ENCODE results near the gene ABHD16A.

Gene ABHD16A

GRCh38 chr6:31737315-31737990, 34.3 kb upstream of the ABHD16A start:
- peak; percentile 55 for DNase-seq
- Mint-ChIP-seq H3K9me3 (no peaks in the 10 kb centered on the region), H3K36me3 (peaks cover 45% of the 10 kb centered on the region), H3K4me1 (peaks cover 69% of the 10 kb centered on the region), H3K4me3 (peak overlapping the region; percentile 100), H3K27ac (peak overlapping the region; percentile 93), H3K27me3 (peaks cover 5% of the 10 kb centered on the region)
- CTCF ChIA-PET = interaction anchor here (0.8 to 3.7 kb wide), 11 partner anchors 8 to 94 kb away, joined by 3 to 23 read pairs (median 4); partner anchors contain the start of genes DDAH2, GPANK1, LY6G5C and VARS1

- peaks cover 5% of the 10 kb centered on the region for H3K27me3 Mint-ChIP-seq
- peak overlapping the region; percentile 93 for H3K27ac Mint-ChIP-seq
- DNase-seq = no peak
- H3K9me3 Mint-ChIP-seq = no peaks in the 10 kb centered on the region
- CTCF ChIA-PET = interaction anchor here (0.8 to 3.7 kb wide), 8 partner anchors 7 to 95 kb away, joined by 3 to 23 read pairs (median 4); partner anchors contain the start of gene DDAH2
- H3K4me1 Mint-ChIP-seq = peaks cover 72% of the 10 kb centered on the region
- peaks cover 46% of the 10 kb centered on the region for H3K36me3 Mint-ChIP-seq
- H3K4me3 Mint-ChIP-seq = peak overlapping the region; percentile 100
These were observed 33.7 kb upstream of the ABHD16A start for GRCh38 chr6:31736768-31737314.

GRCh38 chr6:31736021-31736767, 33.1 kb upstream of the ABHD16A start, which contains the start of gene CLIC1:
Gene CLIC1, minus strand, starts transcription at chr6:31736530. Its CDS starts 230 bp downstream, at chr6:31736300.
- peak; percentile 88 for DNase-seq
- H3K36me3 Mint-ChIP-seq = peaks cover 48% of the 10 kb centered on the region
- CTCF ChIA-PET = interaction anchor here (0.6 to 3.7 kb wide), 6 partner anchors 8 to 78 kb away, joined by 3 to 23 read pairs (median 4); no protein-coding TSS in a partner anchor

GRCh38 chr6:31734821-31735406, 31.8 kb upstream of the ABHD16A start:
- peaks cover 52% of the 10 kb centered on the region for H3K36me3 Mint-ChIP-seq

More at GRCh38 chr6:31736021-31736767, 33.1 kb upstream of the ABHD16A start, which contains the start of gene CLIC1:
- H3K4me3 Mint-ChIP-seq = peak within 1 kb of the TSS; percentile 100
- peaks cover 5% of the 10 kb centered on the region for H3K27me3 Mint-ChIP-seq
- H3K27ac Mint-ChIP-seq = peak within 1 kb of the TSS; percentile 93
- peaks cover 69% of the 10 kb centered on the region for H3K4me1 Mint-ChIP-seq
- no peaks in the 10 kb centered on the region for H3K9me3 Mint-ChIP-seq

GRCh38 chr6:31734247-31734820, 31.2 kb upstream of the ABHD16A start:
- Mint-ChIP-seq H3K4me1 (peaks cover 69% of the 10 kb centered on the region), H3K27me3 (no peaks in the 10 kb centered on the region), H3K9me3 (no peaks in the 10 kb centered on the region), H3K4me3 (peak overlapping the region; percentile 100), H3K27ac (peak overlapping the region; percentile 93), H3K36me3 (peaks cover 52% of the 10 kb centered on the region)
- DNase-seq = no peak
- CTCF ChIA-PET = interaction anchor here (0.6 to 1.3 kb wide), 2 partner anchors 28 to 35 kb away, joined by 4 to 5 read pairs; no protein-coding TSS in a partner anchor

More at GRCh38 chr6:31734821-31735406, 31.8 kb upstream of the ABHD16A start:
- H3K4me1 Mint-ChIP-seq = peaks cover 72% of the 10 kb centered on the region
- CTCF ChIA-PET = interaction anchor here (0.6 to 1.3 kb wide), 2 partner anchors 9 to 35 kb away, joined by 3 to 5 read pairs; no protein-coding TSS in a partner anchor
- DNase-seq = peak; percentile 74
- H3K4me3 Mint-ChIP-seq = peak overlapping the region; percentile 100
- H3K9me3 Mint-ChIP-seq = no peaks in the 10 kb centered on the region
- peaks cover 4% of the 10 kb centered on the region for H3K27me3 Mint-ChIP-seq
- peak overlapping the region; percentile 93 for H3K27ac Mint-ChIP-seq

- Mint-ChIP-seq H3K4me1 (peaks cover 69% of the 10 kb centered on the region), H3K27ac (peak overlapping the region; percentile 93), H3K36me3 (peaks cover 54% of the 10 kb centered on the region), H3K4me3 (peak overlapping the region; percentile 100), H3K27me3 (no peaks in the 10 kb centered on the region), H3K9me3 (no peaks in the 10 kb centered on the region)
- DNase-seq = no peak
- CTCF ChIA-PET = interaction anchor here (0.6 to 5.4 kb wide), 2 partner anchors 28 to 36 kb away, joined by 4 to 23 read pairs; no protein-coding TSS in a partner anchor
These were observed 30.6 kb upstream of the ABHD16A start for GRCh38 chr6:31733734-31734133.

GRCh38 chr6:31732029-31732428, 28.9 kb upstream of the ABHD16A start:
- Mint-ChIP-seq H3K27ac (peak overlapping the region; percentile 54), H3K4me1 (peaks cover 67% of the 10 kb centered on the region), H3K4me3 (peak overlapping the region; percentile 12), H3K36me3 (peaks cover 64% of the 10 kb centered on the region), H3K9me3 (no peaks in the 10 kb centered on the region), H3K27me3 (no peaks in the 10 kb centered on the region)
- CTCF ChIA-PET = interaction anchor here (0.6 to 5.4 kb wide), 3 partner anchors 37 to 101 kb away, joined by 3 to 23 read pairs (median 4); no protein-coding TSS in a partner anchor
- no peak for DNase-seq

GRCh38 chr6:31730631-31731086, 27.5 kb upstream of the ABHD16A start:
- Mint-ChIP-seq H3K4me3 (peak overlapping the region; percentile 88), H3K4me1 (peaks cover 76% of the 10 kb centered on the region), H3K27ac (peak overlapping the region; percentile 69), H3K36me3 (peaks cover 70% of the 10 kb centered on the region), H3K27me3 (no peaks in the 10 kb centered on the region), H3K9me3 (no peaks in the 10 kb centered on the region)
- CTCF ChIA-PET = interaction anchor here (0.7 to 5.4 kb wide), 8 partner anchors 8 to 100 kb away, joined by 3 to 23 read pairs (median 8); partner anchors contain the start of genes HSPA1B, LSM2 and LY6G5C
- no peak for DNase-seq

- H3K4me3 Mint-ChIP-seq = peak overlapping the region; percentile 88
- H3K27me3 Mint-ChIP-seq = no peaks in the 10 kb centered on the region
- peak; percentile 74 for DNase-seq
- peaks cover 78% of the 10 kb centered on the region for H3K4me1 Mint-ChIP-seq
- H3K9me3 Mint-ChIP-seq = no peaks in the 10 kb centered on the region
- CTCF ChIA-PET = interaction anchor here (0.6 to 5.4 kb wide), 12 partner anchors 8 to 103 kb away, joined by 3 to 23 read pairs (median 5); partner anchors contain the start of genes GPANK1, HSPA1B, LSM2 and LY6G5C
- H3K36me3 Mint-ChIP-seq = peaks cover 67% of the 10 kb centered on the region
- H3K27ac Mint-ChIP-seq = peak overlapping the region; percentile 69
These were observed 27.0 kb upstream of the ABHD16A start for GRCh38 chr6:31729979-31730630.

- Mint-ChIP-seq H3K9me3 (no peaks in the 10 kb centered on the region), H3K27me3 (no peaks in the 10 kb centered on the region), H3K36me3 (peaks cover 61% of the 10 kb centered on the region), H3K27ac (peak overlapping the region; percentile 69), H3K4me1 (peaks cover 77% of the 10 kb centered on the region), H3K4me3 (peak overlapping the region; percentile 88)
- DNase-seq = peak; percentile 87
- CTCF ChIA-PET = interaction anchor here (0.6 to 5.4 kb wide), 13 partner anchors 9 to 103 kb away, joined by 3 to 23 read pairs (median 5); partner anchors contain the start of genes GPANK1, HSPA1B, LSM2 and LY6G5C
These were observed 26.4 kb upstream of the ABHD16A start for GRCh38 chr6:31729515-31729978.

- H3K27ac Mint-ChIP-seq = peak within 1 kb of the TSS; percentile 90
- CTCF ChIA-PET = interaction anchor here (0.6 to 5.4 kb wide), 10 partner anchors 9 to 104 kb away, joined by 3 to 23 read pairs (median 6); partner anchors contain the start of genes GPANK1, HSPA1B, LSM2 and MSH5
- H3K36me3 Mint-ChIP-seq = peaks cover 57% of the 10 kb centered on the region
- H3K4me3 Mint-ChIP-seq = peak within 1 kb of the TSS; percentile 88
- peaks cover 75% of the 10 kb centered on the region for H3K4me1 Mint-ChIP-seq
- no peaks in the 10 kb centered on the region for H3K27me3 Mint-ChIP-seq
- H3K9me3 Mint-ChIP-seq = no peaks in the 10 kb centered on the region
- DNase-seq = no peak
These were observed 25.8 kb upstream of the ABHD16A start, which contains the start of gene DDAH2 for GRCh38 chr6:31728767-31729514. Gene DDAH2, minus strand, starts transcription at chr6:31729299. Its CDS starts 138 bp downstream, at chr6:31729161.

Measured in activated naive CD4-positive, alpha-beta T cell treated with anti-CD3 and anti-CD28 coated beads, Interleukin-2, amount 10 ng/mL, durations not matched to agents 7 days and 5 days (primary cell).